HG03432 (cell line): ENCODE data around the gene RNF151.
A peak's percentile ranks its signal among the peaks of the same experiment; 100 is the strongest.

Experiments
- ATAC-seq: cut with Tn5 transposase; IDR thresholded peaks from one replicate; pipeline ENCODE4 v1.9.1; 2021; ENCODE audit warnings: mild to moderate bottlenecking, moderate library complexity; ENCODE audit not compliant: unreplicated experiment

Gene RNF151

DNA sequence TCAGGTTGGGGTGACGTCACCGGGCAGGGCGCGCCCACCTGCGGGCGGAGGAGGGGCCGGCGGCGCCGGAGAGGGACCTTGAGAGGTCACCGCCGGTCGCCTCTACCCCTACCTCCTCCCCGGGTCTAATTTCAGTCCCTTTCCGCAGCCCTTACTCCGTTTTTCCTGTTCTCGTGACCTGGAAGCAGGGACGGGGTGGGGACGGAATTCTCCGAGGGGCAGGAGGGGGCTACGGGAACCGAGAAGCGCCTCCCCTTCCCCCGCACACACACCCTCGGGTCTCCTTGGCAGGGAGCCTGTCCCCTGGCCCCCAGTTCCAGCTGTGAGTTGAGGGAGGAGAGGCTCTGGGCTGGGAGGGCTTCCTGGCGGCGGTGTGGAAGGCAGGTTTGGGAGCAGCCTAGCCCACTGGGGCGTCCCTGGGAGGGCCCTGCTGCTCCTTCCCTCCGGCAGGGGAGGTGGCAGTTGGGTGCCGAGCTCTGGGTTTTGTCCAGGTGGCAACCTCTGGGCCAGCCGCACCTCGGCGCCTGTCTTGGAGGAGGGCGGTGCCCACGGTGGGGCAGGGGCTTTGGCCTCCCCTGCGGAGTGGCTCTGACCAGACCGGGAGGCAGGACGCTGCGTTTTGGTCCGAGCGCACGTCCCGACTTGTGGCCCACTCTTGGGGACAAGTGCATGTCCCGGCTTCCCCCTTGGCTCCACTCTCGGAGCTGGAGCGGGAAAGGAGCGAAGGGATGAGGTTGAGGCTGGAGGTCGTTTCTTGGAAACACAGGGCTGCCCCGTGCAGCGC, 23.9 kb downstream of the RNF151 start:
- no peak for ATAC-seq

GRCh38 chr16:1991135-1991551, 24.5 kb downstream of the RNF151 start:
- peak; percentile 35 for ATAC-seq

- ATAC-seq = no peak
Measured at GRCh38 chr16:1991588-1991947, 24.9 kb downstream of the RNF151 start.

DNA sequence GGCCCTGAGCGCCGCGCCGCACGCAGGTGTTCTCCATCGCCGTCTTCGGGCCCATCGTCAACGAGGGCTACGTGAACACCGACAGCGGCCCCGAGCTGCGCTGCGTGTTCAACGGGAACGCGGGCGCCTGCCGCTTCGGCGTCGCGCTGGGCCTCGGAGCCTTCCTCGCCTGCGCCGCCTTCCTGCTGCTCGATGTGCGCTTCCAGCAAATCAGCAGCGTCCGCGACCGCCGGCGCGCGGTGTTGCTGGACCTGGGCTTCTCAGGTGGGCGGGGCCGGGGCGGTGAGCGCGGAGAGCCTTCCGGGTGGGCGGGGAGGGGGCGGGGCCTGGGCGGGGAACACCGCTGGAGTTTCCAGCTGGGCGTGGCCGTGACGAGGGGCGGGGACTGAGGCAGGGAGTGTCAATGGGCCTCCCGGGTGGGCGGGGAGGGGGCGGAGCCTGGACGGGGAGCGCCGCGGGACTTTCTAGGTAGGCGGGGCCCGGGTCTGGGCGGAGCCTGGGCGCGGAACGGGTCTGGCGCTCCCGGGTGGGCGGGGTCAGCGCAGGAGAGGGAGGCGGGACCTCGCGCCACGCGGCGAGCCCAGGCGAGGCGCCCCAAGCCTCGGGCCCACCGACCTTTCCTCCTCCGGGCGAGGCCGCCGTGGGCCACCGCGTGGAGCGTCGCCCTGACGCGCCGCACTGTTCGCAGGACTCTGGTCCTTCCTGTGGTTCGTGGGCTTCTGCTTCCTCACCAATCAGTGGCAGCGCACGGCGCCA, 25.5 kb downstream of the RNF151 start:
- peak; percentile 48 for ATAC-seq

GRCh38 chr16:1992704-1993317, 26.2 kb downstream of the RNF151 start:
- no peak for ATAC-seq

DNA sequence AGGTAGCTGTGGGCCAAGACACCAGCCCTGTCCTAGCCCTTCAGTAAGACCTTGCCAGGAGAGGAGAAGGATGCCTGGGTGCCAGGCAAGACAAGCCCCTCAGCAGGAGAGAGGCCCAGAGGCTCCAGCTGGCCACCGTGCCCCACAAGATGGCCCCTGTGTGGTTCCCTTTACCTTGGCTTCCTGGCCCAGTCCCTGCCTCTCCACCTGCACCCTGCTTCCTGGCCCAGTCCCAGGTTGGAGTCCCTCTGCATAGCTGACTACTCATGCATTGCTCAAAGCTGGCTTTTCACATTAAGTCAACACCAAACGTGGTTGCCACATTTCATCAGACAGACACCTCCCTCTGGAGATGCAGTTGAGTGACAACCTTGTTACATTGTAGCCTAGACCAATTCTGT, 27.1 kb downstream of the RNF151 start:
- ATAC-seq = no peak

- no peak for ATAC-seq
Measured at GRCh38 chr16:1997494-1998359, 31.1 kb downstream of the RNF151 start.

DNA sequence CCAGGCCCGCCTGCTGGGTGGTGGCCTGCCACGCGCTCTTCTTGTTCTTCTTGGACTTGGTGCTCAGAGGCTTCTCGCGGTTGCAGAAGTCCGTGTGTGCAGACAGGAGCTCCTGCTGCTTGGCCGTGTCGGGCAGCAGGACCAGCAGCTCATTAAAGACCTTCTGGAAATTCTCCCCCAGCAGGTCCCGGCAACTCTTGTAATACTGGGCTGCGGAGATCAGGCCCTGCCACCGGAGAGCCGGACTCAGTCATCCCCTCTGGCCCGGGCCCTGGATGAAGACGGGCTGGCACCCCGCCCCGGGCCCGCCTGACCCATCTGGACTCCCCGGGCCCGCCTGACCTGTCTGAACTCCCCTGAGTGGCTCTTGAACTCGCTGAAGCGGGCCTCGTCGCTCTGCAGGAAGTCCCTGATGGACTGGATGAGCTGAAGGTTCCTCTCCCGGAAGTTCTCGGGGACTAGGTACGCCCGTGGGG, 31.7 kb downstream of the RNF151 start:
- ATAC-seq = no peak

DNA sequence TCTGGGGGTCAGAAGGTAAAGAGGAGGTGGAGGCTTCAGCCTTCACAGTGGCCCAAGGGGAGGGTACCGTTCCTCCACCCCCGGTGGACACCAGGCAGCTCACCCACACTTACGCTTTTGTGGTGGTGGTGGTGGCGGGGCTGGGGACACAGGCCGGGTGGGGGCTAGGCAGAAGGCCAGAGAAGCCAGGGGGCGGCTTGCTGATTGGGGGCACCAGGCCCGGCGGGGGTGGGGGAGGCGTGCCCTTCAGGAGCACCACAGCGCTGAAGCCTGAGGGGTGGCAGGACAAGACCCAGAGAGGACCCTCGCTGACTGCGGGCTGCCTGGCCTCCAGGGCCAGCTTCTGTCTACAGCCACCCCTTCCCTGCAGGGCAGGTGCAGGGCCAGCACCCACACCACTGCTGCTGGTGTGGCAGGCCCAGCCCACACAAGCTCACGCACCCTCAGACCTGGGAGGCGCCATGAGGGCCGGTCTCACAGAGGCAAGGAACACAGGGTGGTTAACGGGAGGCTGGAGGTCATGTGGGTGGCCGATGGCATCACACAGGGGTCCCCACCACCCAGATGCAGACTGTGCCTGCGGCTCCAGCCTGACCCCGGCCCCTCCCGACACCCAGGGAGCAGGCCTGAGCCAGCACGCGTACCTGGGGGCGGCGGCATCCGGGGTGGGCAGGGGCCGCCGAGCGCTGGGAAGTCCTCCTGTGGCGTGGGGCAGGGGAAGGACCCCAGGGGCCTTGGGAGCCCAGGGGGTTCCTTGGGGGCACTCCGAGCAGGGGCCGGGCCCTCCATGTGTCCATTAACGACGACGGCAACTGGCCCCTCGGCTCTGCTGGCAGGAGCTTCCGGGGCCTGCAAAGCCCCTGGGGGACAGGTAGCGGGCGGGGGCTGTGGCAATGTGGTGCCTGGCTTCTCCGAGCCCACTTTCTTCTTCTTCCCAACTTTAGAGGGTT, 32.5 kb downstream of the RNF151 start:
- no peak for ATAC-seq

DNA sequence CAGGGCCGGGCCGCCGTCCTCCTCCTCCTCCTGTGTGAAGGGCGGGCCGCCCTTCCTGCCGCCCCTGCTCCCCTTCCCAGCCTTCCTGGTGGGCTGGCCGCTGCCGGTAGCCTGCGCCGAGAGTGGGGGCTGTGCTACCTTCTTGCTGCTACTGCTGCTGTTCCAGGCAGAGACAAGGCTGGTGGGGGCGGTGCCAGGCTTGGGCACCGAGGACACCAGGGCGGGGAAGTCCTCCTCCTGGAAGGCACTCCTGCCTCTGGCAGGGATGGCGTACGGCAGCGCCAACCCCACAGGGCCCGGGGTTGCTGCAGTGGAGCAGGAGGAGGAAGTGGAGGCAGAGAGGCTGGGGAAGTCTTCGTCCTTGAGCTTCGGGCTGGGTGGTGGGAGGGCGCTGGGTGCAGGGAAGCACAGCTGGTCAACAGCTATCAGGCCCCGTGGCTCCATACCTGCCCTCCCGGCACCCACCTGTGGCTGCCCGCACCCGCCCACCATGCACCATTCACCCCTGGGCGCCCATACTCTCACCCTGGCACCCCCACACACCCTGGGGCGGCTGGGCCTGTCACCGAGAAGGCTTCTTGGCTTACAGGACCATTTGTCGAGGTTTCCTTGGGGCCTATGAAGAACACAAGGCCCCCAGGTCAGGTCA, 33.3 kb downstream of the RNF151 start:
- ATAC-seq = no peak

DNA sequence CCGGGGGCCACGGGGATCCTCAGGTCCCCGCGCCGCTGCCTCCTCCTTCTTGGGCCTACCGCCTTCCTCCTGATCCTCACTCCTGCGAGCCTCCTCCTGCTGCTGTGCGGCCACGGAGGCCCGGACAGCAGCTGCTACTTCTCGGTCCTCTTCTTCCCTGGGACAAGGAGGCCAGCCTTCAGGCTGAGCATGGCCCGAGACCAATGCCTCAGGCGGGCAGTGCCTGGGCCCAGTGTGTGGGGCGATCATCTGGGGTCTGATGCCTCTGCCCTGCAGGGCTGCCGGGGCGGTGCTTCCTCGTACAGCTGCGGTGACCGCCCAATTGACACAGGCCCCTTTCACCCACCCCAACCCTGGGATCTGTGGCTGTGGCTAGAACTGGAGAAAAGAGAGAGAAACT, 34.4 kb downstream of the RNF151 start:
- ATAC-seq = no peak

GRCh38 chr16:2001456-2002355, 35.0 kb downstream of the RNF151 start:
- ATAC-seq = no peak

DNA sequence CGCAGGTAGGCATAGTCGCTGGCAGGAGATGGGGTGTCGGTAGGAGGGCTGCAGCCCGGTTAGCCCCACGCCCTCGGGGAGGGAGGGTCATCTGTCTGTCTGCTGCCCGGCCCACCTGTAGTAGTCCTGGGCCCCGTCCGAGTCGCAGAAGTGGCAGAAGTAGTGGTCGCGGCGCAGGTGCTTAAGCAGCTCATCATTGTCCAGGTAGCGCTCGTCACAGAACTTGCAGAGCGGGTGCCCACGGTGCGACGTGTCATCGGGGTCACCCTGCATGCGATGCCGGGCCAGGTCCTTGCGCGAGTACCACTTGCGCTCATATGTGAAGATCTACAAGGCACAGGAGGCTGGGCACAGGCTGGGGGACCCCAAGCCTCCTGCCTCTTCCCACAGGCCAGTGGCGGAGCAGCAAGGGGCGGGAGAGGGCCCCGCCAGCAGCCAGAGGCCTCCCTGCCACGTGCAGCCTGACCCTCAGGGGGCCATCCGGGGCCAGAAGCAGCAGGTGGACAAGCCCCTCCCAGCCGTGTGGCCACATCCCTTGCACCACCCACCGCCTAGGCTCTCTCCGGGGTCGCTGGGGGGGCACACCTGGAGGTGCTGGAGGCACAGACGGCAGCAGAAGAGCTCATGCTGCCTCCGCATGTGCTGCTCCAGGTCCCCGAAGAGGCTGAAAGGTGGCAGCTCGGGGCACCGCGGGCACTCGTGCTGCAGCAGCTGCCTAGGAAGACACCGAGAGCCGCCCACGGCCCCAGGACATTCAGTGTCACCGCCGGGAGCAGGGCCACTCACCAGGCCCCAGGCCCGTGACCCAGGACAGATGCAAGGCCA, 36.0 kb downstream of the RNF151 start:
- ATAC-seq = no peak

- ATAC-seq = no peak
Measured at GRCh38 chr16:2003231-2003826, 36.7 kb downstream of the RNF151 start.

DNA sequence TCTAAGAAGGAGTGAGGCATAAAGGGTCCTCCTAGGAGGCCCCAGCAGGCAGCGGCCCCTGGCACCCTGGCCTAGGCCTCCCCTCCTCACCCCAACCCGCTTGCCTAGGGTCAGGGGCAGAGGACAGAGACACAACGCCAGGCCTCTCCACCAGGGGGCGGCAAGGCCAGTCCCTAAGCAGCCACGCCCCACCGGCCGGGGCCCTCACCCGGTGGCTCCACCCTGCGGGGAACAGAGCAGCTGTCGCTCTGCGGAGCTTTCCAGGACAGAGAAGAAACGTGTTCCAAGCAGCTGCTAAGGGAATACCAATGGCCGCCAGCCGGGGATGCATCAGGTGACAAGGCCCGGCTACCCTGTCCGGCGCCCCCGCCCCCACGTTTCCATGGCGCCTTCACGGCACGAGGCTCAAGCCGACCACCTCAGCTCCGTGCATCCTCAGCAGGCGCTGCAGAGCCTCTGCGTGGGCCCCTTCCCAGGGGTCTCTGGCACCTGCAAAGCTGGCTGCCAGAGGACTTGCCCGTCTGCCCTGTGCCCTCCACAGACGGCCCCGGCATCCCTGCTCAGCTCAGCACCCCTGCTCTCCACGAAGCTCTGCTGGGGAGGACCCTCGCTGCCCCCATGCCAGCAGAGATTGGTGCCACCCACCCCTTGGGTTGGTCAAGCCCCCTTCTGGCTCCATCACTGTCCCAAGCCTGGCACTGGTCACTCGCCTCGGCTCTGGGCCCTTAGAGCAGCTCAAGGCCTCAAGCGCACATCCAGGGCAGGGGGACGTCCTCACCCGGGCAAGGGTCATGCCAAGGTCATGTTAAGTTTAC, 37.4 kb downstream of the RNF151 start:
- peak; percentile 64 for ATAC-seq
